Stomach (tissue), 9 donors: ENCODE measurements around the gene CABLES1. TPM values are rescaled to one million over a fixed set of nuclear protein-coding genes. Genes with fewer than 3 reads are reported as not detected.

ENCODE experiments used
- DNase-seq, 2 donors: peaks; one replicate each; pipeline versions ENCODE4 v3.0.0 to v3.0.0-alpha.2; 2013 to 2019
- H3K27ac ChIP-seq, 5 donors: fragments of 200-600 bp in 4 of 5; sonication (generic) in 4 of 5; one replicate each; pipeline ENCODE4 v1.5.1; 2013 to 2019; ENCODE audit warnings: mild to moderate bottlenecking in 1 of 5, moderate library complexity in 1 of 5
- H3K27me3 ChIP-seq, 3 donors: fragments of 200-600 bp; sonication (generic); one replicate each; pipeline ENCODE4 v1.5.1; 2017 to 2019; ENCODE audit warnings: mixed run types in 1 of 3
- H3K36me3 ChIP-seq, 4 donors: fragments of 200-600 bp; sonication (generic); 1 replicate in 3 of 4; 2 replicates in 1 of 4; pipeline ENCODE4 v1.5.1; 2016 to 2019
- H3K4me1 ChIP-seq, 4 donors: fragments of 200-600 bp; sonication (generic); one replicate each; pipeline ENCODE4 v1.5.1; 2016 to 2019
- H3K4me3 ChIP-seq, 4 donors: fragments of 200-600 bp; sonication (generic) in 3 of 4; one replicate each; pipeline ENCODE4 v1.5.1; 2016 to 2019; ENCODE audit warnings: mild to moderate bottlenecking in 1 of 4
- H3K9me3 ChIP-seq, 4 donors: fragments of 200-600 bp; sonication (generic); one replicate each; pipeline ENCODE4 v1.5.1; 2016 to 2019
- EP300 ChIP-seq: sonication (generic); formaldehyde crosslinking; IDR thresholded peaks from one replicate; pipeline ENCODE4 v1.6.1; 2017; ENCODE audit warnings: antibody characterized with exemption
- POLR2A ChIP-seq, 4 donors: fragments of 450-650 bp; IDR thresholded peaks; one replicate each; pipeline ENCODE4 v1.6.1; 2016; ENCODE audit warnings: antibody characterized with exemption in 4 of 4, control low read depth in 2 of 4, mild to moderate bottlenecking in 1 of 4, moderate library complexity in 1 of 4
- POLR2AphosphoS5 ChIP-seq, 3 donors: sonication (generic); formaldehyde crosslinking; IDR thresholded peaks; one replicate each; pipeline ENCODE4 v1.6.1; 2016; ENCODE audit warnings: antibody characterized with exemption in 3 of 3
- WGBS, 5 donors: extraction: QIAGEN DNeasy Blood & Tissue Kit in 3 of 5; methylation state at CpG; one replicate each; pipeline versions ENCODE4 v1.1.5 to v1.1.7; 2013 to 2018; 5-methylcytosine and 5-hydroxymethylcytosine counted together
- intact Hi-C: fragments of 100-400 bp; cut with DNase I; formaldehyde crosslinking; loops from one replicate; pipeline ENCODE4 v1.15.1; 2023; ENCODE audit warnings: low total_unique reads
- polyA plus RNA-seq, 3 donors: library from polyadenylated mRNA; stranded (reverse); fragments of 200-250 nt; gene quantifications; one replicate each; pipeline ENCODE4 v1.2.3, GENCODE V29; 2013
- total RNA-seq, 5 donors: library from RNA; depleted of rRNA; stranded (reverse); fragments of >200 nt; gene quantifications; one replicate each; pipeline versions ENCODE4 v1.1.0 to v1.2.3, GENCODE V29; 2014 to 2016
- TF ChIP-seq, protein P1 (sequence below), 7 experiments: fragments of 450-650 bp in 4 of 7; fragments of 200-600 bp in 3 of 7; sonication (generic) in 3 of 7; IDR thresholded peaks; one replicate each; pipeline ENCODE4 v1.5.1; 2016 to 2019; ENCODE audit warnings: antibody characterized with exemption in 7 of 7, control low read depth in 2 of 7, mild to moderate bottlenecking in 1 of 7
- donor health status: healthy with polysubstance abuse.
- donor health status: Bipolar disorder and iron deficiency.
- donor health status: healthy.

The CABLES1 gene
- total and polyA plus RNA-seq, 8 donors: 5.6 to 36.8 (median 18.2) TPM

DNA sequence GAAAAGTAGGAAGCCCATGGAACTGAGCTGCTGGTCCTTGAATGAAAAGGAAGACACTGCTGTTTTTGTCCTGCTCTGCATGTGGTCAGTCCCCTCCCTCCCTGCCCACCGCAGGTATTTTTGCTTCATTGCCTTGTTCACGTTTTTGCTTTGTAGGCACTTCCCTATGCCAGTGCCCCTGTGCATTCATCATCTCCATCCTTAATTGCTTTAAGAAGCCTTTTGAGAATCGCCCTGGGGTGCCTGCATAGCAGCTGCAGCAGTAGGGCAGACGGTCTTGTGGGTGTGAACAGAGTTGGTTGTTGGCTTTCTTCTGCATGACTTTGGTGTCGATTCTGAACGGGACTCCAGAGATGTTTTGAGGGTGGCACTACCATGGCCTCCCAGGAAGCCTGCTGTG is 97.0 kb downstream of the CABLES1 start:
- H3K27me3 ChIP-seq: no peaks in the 10 kb centered on the region
- no peaks in the 10 kb centered on the region for H3K9me3 ChIP-seq
- intact Hi-C loops: loop anchor here (10.0 kb wide), 1 partner anchor 98 kb away; the partner anchor contains the start of gene CABLES1
- no peak overlapping the region for H3K4me3 ChIP-seq
- peak overlapping the region in 2 of 5 donors; percentile 56 to 59 for H3K27ac ChIP-seq
- DNase-seq: no peak
- 84 to 88% (median 87%) methylated on average over 6 of the region's 6 CpGs for WGBS, 5 donors
- peaks cover 0 to 23% (median 16%) of the 10 kb centered on the region in 4 donors for H3K36me3 ChIP-seq
- H3K4me1 ChIP-seq: peaks cover 17 to 39% (median 25%) of the 10 kb centered on the region in 4 donors
- no peak for TF ChIP-seq POLR2A (IDR thresholded peaks at IDR 0.05)
- no peak for TF ChIP-seq POLR2AphosphoS5 (IDR thresholded peaks at IDR 0.05)
- TF ChIP-seq, protein P1, sequence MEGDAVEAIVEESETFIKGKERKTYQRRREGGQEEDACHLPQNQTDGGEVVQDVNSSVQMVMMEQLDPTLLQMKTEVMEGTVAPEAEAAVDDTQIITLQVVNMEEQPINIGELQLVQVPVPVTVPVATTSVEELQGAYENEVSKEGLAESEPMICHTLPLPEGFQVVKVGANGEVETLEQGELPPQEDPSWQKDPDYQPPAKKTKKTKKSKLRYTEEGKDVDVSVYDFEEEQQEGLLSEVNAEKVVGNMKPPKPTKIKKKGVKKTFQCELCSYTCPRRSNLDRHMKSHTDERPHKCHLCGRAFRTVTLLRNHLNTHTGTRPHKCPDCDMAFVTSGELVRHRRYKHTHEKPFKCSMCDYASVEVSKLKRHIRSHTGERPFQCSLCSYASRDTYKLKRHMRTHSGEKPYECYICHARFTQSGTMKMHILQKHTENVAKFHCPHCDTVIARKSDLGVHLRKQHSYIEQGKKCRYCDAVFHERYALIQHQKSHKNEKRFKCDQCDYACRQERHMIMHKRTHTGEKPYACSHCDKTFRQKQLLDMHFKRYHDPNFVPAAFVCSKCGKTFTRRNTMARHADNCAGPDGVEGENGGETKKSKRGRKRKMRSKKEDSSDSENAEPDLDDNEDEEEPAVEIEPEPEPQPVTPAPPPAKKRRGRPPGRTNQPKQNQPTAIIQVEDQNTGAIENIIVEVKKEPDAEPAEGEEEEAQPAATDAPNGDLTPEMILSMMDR (IDR thresholded peaks at IDR 0.05): no peak
- no peak for TF ChIP-seq EP300

DNA sequence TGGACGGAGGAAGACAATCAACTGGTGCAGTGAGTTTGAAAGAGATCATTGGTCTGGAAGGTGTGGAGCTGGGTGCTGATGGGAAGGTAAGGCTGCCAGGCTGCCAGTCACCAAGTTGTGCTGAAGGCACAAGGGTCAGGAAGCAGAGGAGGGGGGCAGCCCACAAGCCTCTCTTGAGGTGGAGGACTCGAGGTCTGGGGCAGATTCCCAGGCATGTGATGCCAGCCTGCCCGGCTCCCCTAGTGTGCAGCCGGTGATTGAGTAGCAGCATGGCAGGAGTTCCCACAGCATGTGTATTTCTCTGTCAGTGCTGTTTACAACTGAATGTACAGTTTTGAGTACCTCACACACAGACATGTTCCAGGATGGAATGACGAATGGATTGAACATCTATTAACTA is 99.3 kb downstream of the CABLES1 start:
- peaks cover 0 to 23% (median 16%) of the 10 kb centered on the region in 4 donors for H3K36me3 ChIP-seq
- no peaks in the 10 kb centered on the region for H3K27me3 ChIP-seq
- TF ChIP-seq EP300: no peak
- no peak for TF ChIP-seq POLR2A (IDR thresholded peaks at IDR 0.05)
- TF ChIP-seq POLR2AphosphoS5 (IDR thresholded peaks at IDR 0.05): no peak
- TF ChIP-seq, protein P1 (IDR thresholded peaks at IDR 0.05): no peak
- no peak for DNase-seq
- peaks cover 18 to 31% (median 24%) of the 10 kb centered on the region in 4 donors for H3K4me1 ChIP-seq
- 79 to 89% (median 85%) methylated on average over 4 to 5 of the region's 5 CpGs for WGBS, 5 donors
- no peak overlapping the region for H3K4me3 ChIP-seq
- intact Hi-C loops: loop anchor here (10.0 kb wide), 1 partner anchor 100 kb away; the partner anchor contains the start of gene CABLES1
- H3K27ac ChIP-seq: no peak overlapping the region
- no peaks in the 10 kb centered on the region for H3K9me3 ChIP-seq

DNA sequence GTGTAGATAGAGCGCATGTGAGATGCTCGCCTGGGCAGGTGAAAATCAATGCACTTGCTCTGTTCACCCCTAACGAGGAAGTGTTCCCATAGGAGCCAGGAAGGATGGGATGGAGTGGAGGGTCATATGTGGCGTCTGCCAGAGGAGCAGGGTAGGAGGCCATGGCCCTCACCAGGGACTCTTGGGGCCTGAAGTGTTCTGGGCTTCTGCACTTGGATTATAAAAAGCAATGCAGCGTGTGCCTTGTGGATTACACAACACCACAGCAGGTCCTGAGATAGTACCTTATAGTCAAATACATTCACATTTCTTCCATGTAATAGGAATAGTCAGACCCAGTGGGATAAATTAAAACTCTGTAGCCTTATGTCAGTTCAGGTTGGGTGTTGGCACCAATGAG is 100.1 kb downstream of the CABLES1 start:
- no peak for TF ChIP-seq POLR2AphosphoS5 (IDR thresholded peaks at IDR 0.05)
- TF ChIP-seq POLR2A (IDR thresholded peaks at IDR 0.05): no peak
- no peak for TF ChIP-seq EP300
- TF ChIP-seq, protein P1 (IDR thresholded peaks at IDR 0.05): no peak
- intact Hi-C loops: loop anchor here (10.0 kb wide), 1 partner anchor 101 kb away; the partner anchor contains the start of gene CABLES1
- no peaks in the 10 kb centered on the region for H3K9me3 ChIP-seq
- no peak overlapping the region for H3K27ac ChIP-seq
- no peak for DNase-seq
- H3K27me3 ChIP-seq: no peaks in the 10 kb centered on the region
- WGBS, 5 donors: 86 to 95% (median 92%) methylated on average over 5 of the region's 5 CpGs
- no peak overlapping the region for H3K4me3 ChIP-seq
- peaks cover 0 to 25% (median 18%) of the 10 kb centered on the region in 4 donors for H3K36me3 ChIP-seq
- H3K4me1 ChIP-seq: peaks cover 18 to 30% (median 24%) of the 10 kb centered on the region in 4 donors

DNA sequence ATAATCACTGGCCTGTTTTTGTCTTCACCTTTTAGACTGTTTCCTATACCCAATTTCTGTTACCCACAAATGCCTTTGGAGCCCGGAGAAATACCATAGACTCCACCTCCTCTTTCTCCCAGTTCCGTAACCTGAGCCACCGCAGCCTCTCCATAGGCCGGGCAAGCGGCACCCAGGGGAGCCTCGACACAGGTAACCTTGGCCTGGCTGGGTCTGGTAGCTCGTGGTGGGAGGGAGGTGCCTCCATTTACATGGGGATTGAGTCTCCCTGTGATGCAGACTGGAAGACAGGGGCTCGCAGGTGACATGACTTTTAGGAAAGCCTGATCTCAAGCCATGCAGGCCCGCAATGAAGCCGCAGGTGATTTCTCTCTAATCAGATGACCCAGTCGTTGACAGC is 100.6 kb downstream of the CABLES1 start:
- H3K4me1 ChIP-seq: peaks cover 18 to 30% (median 23%) of the 10 kb centered on the region in 4 donors
- no peaks in the 10 kb centered on the region for H3K27me3 ChIP-seq
- intact Hi-C loops: loop anchor here (10.0 kb wide), 1 partner anchor 101 kb away; the partner anchor contains the start of gene CABLES1
- H3K27ac ChIP-seq: peak overlapping the region in 1 of 5 donors; percentile 5
- 78 to 84% (median 84%) methylated on average over 11 of the region's 11 CpGs for WGBS, 5 donors
- no peaks in the 10 kb centered on the region for H3K9me3 ChIP-seq
- H3K36me3 ChIP-seq: peaks cover 0 to 26% (median 19%) of the 10 kb centered on the region in 4 donors
- TF ChIP-seq EP300: no peak
- TF ChIP-seq, protein P1 (IDR thresholded peaks at IDR 0.05): no peak
- no peak for TF ChIP-seq POLR2A (IDR thresholded peaks at IDR 0.05)
- TF ChIP-seq POLR2AphosphoS5 (IDR thresholded peaks at IDR 0.05): no peak
- no peak for DNase-seq
- no peak overlapping the region for H3K4me3 ChIP-seq
